DND-41 (cell line): ENCODE results near the gene TFR2.

ENCODE experiments used
- ATAC-seq: fragments of 200-7000 bp; cut with Tn5 transposase; 3 replicates; pipeline ENCODE4 v1.9.1; 2021; ENCODE audit warnings: low read depth; ENCODE audit not compliant: insufficient read depth
- DNase-seq: peaks from one replicate; pipeline ENCODE4 v3.0.0-alpha.2; 2020
- H2AFZ ChIP-seq: 2 replicates; pipeline ENCODE4 v1.6.0; 2012; ENCODE audit warnings: low read depth, low read length
- H3K27ac ChIP-seq: 2 replicates; pipeline ENCODE4 v1.5.1; 2012; ENCODE audit warnings: low read length, inconsistent platforms
- H3K27me3 ChIP-seq: fragments of 200-600 bp; sonication (generic); 2 replicates; pipeline ENCODE4 v1.6.0; 2012; ENCODE audit warnings: low read length, mild to moderate bottlenecking, inconsistent platforms; ENCODE audit not compliant: insufficient read depth, poor library complexity
- H3K36me3 ChIP-seq: 2 replicates; pipeline ENCODE4 v1.5.1; 2012; ENCODE audit warnings: low read length, inconsistent platforms; ENCODE audit not compliant: insufficient read depth
- H3K4me1 ChIP-seq: 2 replicates; pipeline ENCODE4 v1.5.1; 2012; ENCODE audit warnings: mild to moderate bottlenecking, low read length; ENCODE audit not compliant: insufficient read depth
- H3K4me2 ChIP-seq: 2 replicates; pipeline ENCODE4 v1.6.0; 2012; ENCODE audit warnings: mild to moderate bottlenecking, moderate library complexity, low read length, inconsistent platforms; ENCODE audit not compliant: insufficient read depth
- H3K4me3 ChIP-seq, 2 experiments: fragments of 200-600 bp in 1 of 2; shearing (Covaris generic) in 1 of 2; 2 replicates each; pipeline ENCODE4 v1.5.1; 2012 to 2016; ENCODE audit warnings: inconsistent platforms in 2 of 2, low read length in 2 of 2, mild to moderate bottlenecking in 2 of 2, low read depth in 1 of 2, moderate library complexity in 1 of 2
- H3K79me2 ChIP-seq: 2 replicates; pipeline ENCODE4 v1.6.0; 2012; ENCODE audit warnings: low read length, inconsistent platforms; ENCODE audit not compliant: insufficient read depth
- H3K9ac ChIP-seq: 2 replicates; pipeline ENCODE4 v1.6.0; 2012; ENCODE audit warnings: low read depth, mild to moderate bottlenecking, inconsistent platforms, low read length, moderate library complexity
- H3K9me3 ChIP-seq: 2 replicates; pipeline ENCODE4 v1.5.1; 2012; ENCODE audit warnings: low read length, moderate library complexity, mild to moderate bottlenecking, inconsistent platforms; ENCODE audit not compliant: insufficient read depth, severe bottlenecking
- H4K20me1 ChIP-seq: 2 replicates; pipeline ENCODE4 v1.6.0; 2012; ENCODE audit warnings: low read length; ENCODE audit not compliant: insufficient read depth
- EZH2 ChIP-seq: IDR thresholded peaks from 3 replicates; pipeline ENCODE4 v1.6.1; 2012; ENCODE audit warnings: borderline replicate concordance, low read depth, mild to moderate bottlenecking, moderate library complexity, low read length, inconsistent platforms; ENCODE audit not compliant: severe bottlenecking
- TF ChIP-seq, protein P1 (sequence below): IDR thresholded peaks from 2 replicates; pipeline ENCODE4 v1.5.1; 2012; ENCODE audit warnings: borderline replicate concordance, low read length, moderate library complexity, mild to moderate bottlenecking; ENCODE audit not compliant: poor library complexity, severe bottlenecking; ENCODE audit errors: extremely low read depth

The TFR2 gene

DNA sequence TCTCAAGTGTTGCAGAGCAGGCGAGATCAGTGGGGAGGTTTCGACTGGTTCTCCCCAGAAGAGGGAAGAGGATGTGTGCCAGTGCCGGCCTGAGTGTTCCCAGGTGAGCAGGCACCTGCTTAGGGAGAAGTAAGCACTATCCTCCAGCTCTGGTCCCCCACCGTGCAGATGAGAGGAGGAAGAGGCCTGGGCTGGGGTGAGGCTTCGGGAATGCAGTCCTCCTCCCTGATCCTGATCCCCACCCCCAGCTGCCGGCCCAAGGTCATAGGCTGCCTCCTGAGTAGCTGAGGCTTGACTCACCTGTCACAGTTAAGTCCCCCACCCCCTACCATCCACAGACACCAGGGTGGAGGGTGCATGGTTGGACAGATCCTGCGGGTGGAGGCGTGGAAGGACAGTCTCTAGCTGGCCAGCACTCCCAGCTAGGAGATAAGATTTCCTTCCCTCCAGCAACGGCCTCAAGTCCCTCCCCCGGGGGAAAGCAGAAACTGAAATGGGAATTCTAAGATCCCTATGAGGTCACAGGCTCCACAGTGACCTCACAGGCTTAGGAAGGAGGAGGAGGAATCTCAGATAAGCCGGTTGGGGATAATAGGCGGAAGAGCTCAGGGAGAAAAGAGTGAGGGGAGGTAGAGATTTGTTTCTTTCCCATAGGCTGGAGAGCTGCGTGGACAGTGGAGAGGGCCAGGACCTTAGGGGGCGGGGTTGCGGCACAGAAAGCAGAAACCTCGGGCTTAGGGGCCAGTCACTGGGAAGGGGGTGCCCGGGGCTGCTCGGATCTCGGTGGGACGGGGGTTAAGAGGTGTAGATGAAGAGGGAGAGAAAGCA is 56.5 kb downstream of the TFR2 start:
- no peak for DNase-seq
- ATAC-seq = no peak
- H2AFZ ChIP-seq = no peak overlapping the region
- peaks cover 53% of the 10 kb centered on the region for H3K79me2 ChIP-seq
- peaks cover 41% of the 10 kb centered on the region for H3K4me1 ChIP-seq
- H3K9ac ChIP-seq = peak overlapping the region; percentile 93
- H4K20me1 ChIP-seq = peaks cover 50% of the 10 kb centered on the region
- H3K4me3 ChIP-seq = peak overlapping the region; percentile 82 to 90
- peak overlapping the region; percentile 94 for H3K27ac ChIP-seq
- peak overlapping the region; percentile 89 for H3K4me2 ChIP-seq
- TF ChIP-seq, protein P1, sequence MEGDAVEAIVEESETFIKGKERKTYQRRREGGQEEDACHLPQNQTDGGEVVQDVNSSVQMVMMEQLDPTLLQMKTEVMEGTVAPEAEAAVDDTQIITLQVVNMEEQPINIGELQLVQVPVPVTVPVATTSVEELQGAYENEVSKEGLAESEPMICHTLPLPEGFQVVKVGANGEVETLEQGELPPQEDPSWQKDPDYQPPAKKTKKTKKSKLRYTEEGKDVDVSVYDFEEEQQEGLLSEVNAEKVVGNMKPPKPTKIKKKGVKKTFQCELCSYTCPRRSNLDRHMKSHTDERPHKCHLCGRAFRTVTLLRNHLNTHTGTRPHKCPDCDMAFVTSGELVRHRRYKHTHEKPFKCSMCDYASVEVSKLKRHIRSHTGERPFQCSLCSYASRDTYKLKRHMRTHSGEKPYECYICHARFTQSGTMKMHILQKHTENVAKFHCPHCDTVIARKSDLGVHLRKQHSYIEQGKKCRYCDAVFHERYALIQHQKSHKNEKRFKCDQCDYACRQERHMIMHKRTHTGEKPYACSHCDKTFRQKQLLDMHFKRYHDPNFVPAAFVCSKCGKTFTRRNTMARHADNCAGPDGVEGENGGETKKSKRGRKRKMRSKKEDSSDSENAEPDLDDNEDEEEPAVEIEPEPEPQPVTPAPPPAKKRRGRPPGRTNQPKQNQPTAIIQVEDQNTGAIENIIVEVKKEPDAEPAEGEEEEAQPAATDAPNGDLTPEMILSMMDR = no peak
- TF ChIP-seq EZH2 = no peak
- peaks cover 39% of the 10 kb centered on the region for H3K36me3 ChIP-seq
- H3K27me3 ChIP-seq = no peaks in the 10 kb centered on the region
- H3K9me3 ChIP-seq = no peaks in the 10 kb centered on the region

DNA sequence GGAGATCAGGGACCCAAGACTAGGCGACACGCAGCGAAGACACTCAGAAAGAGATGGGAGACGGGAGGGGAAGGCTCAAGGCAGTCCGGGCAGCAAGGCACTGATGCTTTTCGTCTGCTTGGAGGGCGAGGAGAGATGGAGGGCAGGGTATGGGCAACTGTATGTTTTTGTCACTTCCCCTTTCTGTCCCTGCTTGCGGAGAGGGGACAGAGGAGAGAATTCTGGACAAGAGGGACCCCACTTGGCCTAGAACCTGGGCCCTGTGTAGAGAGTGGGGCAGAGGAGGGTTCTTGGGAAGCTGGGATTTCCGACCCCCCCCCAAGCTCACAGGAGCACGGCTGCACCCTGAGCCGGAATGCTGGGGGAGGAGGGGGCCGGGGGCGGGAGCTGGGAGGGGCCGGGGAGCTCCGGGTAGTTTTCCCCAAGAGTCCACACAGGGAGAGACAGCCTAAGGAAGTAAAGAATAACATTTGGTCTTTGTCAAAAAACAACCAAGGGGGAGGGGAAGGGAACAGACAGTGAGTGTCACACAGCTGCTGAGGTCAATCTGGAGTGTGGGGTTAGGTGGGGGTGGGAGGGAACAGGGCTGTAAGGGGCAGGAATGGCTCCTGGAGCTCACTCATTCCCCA is 57.2 kb downstream of the TFR2 start:
- Histone ChIP-seq H4K20me1 (peaks cover 54% of the 10 kb centered on the region), H3K27ac (peak overlapping the region; percentile 94), H3K4me3 (peak overlapping the region; percentile 82 to 90; a peak in 3 of 4 replicates), H2AFZ (peak overlapping the region; percentile 32), H3K36me3 (peaks cover 44% of the 10 kb centered on the region), H3K4me1 (peaks cover 41% of the 10 kb centered on the region), H3K9me3 (no peaks in the 10 kb centered on the region), H3K4me2 (peak overlapping the region; percentile 89), H3K9ac (peak overlapping the region; percentile 93), H3K27me3 (no peaks in the 10 kb centered on the region), H3K79me2 (peaks cover 53% of the 10 kb centered on the region)
- no peak for TF ChIP-seq EZH2
- TF ChIP-seq, protein P1 = no peak
- no peak for ATAC-seq
- peak; percentile 29 for DNase-seq

- peaks cover 51% of the 10 kb centered on the region for H3K36me3 ChIP-seq
- peak overlapping the region; percentile 82 to 90; a peak in 3 of 4 replicates for H3K4me3 ChIP-seq
- no peak for TF ChIP-seq EZH2
- TF ChIP-seq, protein P1 = no peak
- ATAC-seq = peak; percentile 46
- peak overlapping the region; percentile 33 for H2AFZ ChIP-seq
- peak overlapping the region; percentile 93 for H3K9ac ChIP-seq
- peaks cover 41% of the 10 kb centered on the region for H3K4me1 ChIP-seq
- no peaks in the 10 kb centered on the region for H3K9me3 ChIP-seq
- peak overlapping the region; percentile 89 for H3K4me2 ChIP-seq
- H3K27ac ChIP-seq = peak overlapping the region; percentile 94
- DNase-seq = peak; percentile 89
- no peaks in the 10 kb centered on the region for H3K27me3 ChIP-seq
- peaks cover 62% of the 10 kb centered on the region for H4K20me1 ChIP-seq
- H3K79me2 ChIP-seq = peaks cover 53% of the 10 kb centered on the region
These were observed 58.0 kb downstream of the TFR2 start for GRCh38 chr7:100583132-100584053.
